ENCODE results near the gene THAP6. TPM values are rescaled to one million over a fixed set of nuclear protein-coding genes. Genes with fewer than 3 reads are reported as not detected.

The THAP6 gene
- total RNA-seq, 2 donors from 2014 or later, result 13.7 to 25.0 TPM

- Histone ChIP-seq H3K9me3 (ENCODE audit: control insufficient read depth, low read length) (peaks cover 13% of the 10 kb centered on the region), H3K27me3 (ENCODE audit: control insufficient read depth, insufficient read depth, low read length, poor library complexity, severe bottlenecking) (no peaks in the 10 kb centered on the region), H3K4me3 (ENCODE audit: low read length) (no peak overlapping the region), H3K36me3 (ENCODE audit: control insufficient read depth, insufficient read depth, low read length) (no peaks in the 10 kb centered on the region), H3K27ac (ENCODE audit: low read depth, low read length) (no peak overlapping the region), H3K9ac (ENCODE audit: extremely low read depth, low read length, poor library complexity, severe bottlenecking) (no peak overlapping the region), H3K4me1 (ENCODE audit: control insufficient read depth, insufficient read depth, low read length) (no peaks in the 10 kb centered on the region)
- 88 to 94% methylated on average over 7 to 11 of the region's 11 CpGs for WGBS, 2 experiments (ENCODE audit: insufficient coverage in 1 of 2, insufficient read length in 1 of 2)
- no peaks in the 10 kb centered on the region for H3K27me3 Mint-ChIP-seq (ENCODE audit: insufficient read depth)
- H3K9me3 Mint-ChIP-seq, result peaks cover 16% of the 10 kb centered on the region
- TF ChIP-seq, protein P1, sequence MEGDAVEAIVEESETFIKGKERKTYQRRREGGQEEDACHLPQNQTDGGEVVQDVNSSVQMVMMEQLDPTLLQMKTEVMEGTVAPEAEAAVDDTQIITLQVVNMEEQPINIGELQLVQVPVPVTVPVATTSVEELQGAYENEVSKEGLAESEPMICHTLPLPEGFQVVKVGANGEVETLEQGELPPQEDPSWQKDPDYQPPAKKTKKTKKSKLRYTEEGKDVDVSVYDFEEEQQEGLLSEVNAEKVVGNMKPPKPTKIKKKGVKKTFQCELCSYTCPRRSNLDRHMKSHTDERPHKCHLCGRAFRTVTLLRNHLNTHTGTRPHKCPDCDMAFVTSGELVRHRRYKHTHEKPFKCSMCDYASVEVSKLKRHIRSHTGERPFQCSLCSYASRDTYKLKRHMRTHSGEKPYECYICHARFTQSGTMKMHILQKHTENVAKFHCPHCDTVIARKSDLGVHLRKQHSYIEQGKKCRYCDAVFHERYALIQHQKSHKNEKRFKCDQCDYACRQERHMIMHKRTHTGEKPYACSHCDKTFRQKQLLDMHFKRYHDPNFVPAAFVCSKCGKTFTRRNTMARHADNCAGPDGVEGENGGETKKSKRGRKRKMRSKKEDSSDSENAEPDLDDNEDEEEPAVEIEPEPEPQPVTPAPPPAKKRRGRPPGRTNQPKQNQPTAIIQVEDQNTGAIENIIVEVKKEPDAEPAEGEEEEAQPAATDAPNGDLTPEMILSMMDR (conservative IDR thresholded peaks at IDR 0.05), result no peak
- H3K27ac Mint-ChIP-seq, result no peak overlapping the region
- H3K4me3 Mint-ChIP-seq, result no peak overlapping the region
- DNase-seq, result no peak
- H3K4me1 Mint-ChIP-seq, result peaks cover 4% of the 10 kb centered on the region
- H3K36me3 Mint-ChIP-seq (ENCODE audit: low read depth), result no peaks in the 10 kb centered on the region
These were observed 49.8 kb downstream of the THAP6 start for GRCh38 chr4:75564023-75564422.

DNA sequence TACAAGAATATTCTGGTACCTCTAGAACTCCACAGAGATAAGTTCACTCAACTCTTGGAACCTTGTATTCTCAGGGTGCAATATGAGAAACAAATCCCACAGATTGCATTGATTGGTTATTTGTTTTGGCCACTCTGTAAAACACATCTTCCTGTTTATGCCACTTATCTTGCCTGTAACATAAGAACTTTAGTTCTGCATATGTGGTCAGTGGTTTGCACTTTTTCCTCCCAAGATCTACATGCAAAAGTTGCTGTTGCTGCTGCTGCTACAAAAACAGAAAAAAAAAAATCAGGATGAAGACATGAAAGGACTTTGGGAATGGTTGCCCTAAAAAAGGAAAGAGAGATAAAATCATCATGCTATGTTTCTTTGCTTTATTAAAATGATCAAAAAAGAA is 51.2 kb downstream of the THAP6 start:
- Histone ChIP-seq H3K4me1 (ENCODE audit: control insufficient read depth, insufficient read depth, low read length) (no peaks in the 10 kb centered on the region), H3K27ac (ENCODE audit: low read depth, low read length) (no peak overlapping the region), H3K4me3 (ENCODE audit: low read length) (no peak overlapping the region), H3K9me3 (ENCODE audit: control insufficient read depth, low read length) (peaks cover 13% of the 10 kb centered on the region), H3K9ac (ENCODE audit: extremely low read depth, low read length, poor library complexity, severe bottlenecking) (no peak overlapping the region), H3K36me3 (ENCODE audit: control insufficient read depth, insufficient read depth, low read length) (no peaks in the 10 kb centered on the region), H3K27me3 (ENCODE audit: control insufficient read depth, insufficient read depth, low read length, poor library complexity, severe bottlenecking) (no peaks in the 10 kb centered on the region)
- Mint-ChIP-seq H3K27ac (no peak overlapping the region), H3K4me1 (peaks cover 4% of the 10 kb centered on the region), H3K36me3 (ENCODE audit: low read depth) (no peaks in the 10 kb centered on the region), H3K4me3 (no peak overlapping the region), H3K9me3 (peaks cover 17% of the 10 kb centered on the region), H3K27me3 (ENCODE audit: insufficient read depth) (peaks cover 2% of the 10 kb centered on the region)
- TF ChIP-seq, protein P1 (conservative IDR thresholded peaks at IDR 0.05), result no peak
- no peak for DNase-seq

DNA sequence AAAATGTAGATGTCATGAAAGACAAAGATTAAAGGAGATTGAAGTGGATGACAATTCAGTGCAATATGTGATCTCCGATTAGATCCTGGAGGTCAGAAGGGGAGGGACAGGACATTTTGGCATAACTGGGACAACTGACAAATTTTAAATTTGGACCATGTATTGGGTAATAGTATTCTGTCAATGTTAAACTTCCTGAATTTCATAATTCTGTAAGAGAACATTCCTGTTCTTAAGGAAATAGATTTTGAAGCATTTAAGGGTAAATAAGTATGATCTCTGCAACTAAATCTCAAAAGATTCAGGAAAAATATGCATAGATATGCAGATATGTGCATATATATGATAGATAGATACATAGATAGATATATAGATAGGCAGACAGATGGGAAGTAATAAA is 52.6 kb downstream of the THAP6 start:
- H3K27ac Mint-ChIP-seq, result no peak overlapping the region
- no peak overlapping the region for H3K4me3 ChIP-seq (ENCODE audit: low read length)
- peaks cover 11% of the 10 kb centered on the region for H3K27me3 Mint-ChIP-seq (ENCODE audit: insufficient read depth)
- peaks cover 2% of the 10 kb centered on the region for H3K4me1 Mint-ChIP-seq
- H3K4me3 Mint-ChIP-seq, result no peak overlapping the region
- H3K9ac ChIP-seq (ENCODE audit: extremely low read depth, low read length, poor library complexity, severe bottlenecking), result no peak overlapping the region
- peaks cover 17% of the 10 kb centered on the region for H3K9me3 Mint-ChIP-seq
- no peaks in the 10 kb centered on the region for H3K36me3 ChIP-seq (ENCODE audit: control insufficient read depth, insufficient read depth, low read length)
- no peaks in the 10 kb centered on the region for H3K27me3 ChIP-seq (ENCODE audit: control insufficient read depth, insufficient read depth, low read length, poor library complexity, severe bottlenecking)
- H3K4me1 ChIP-seq (ENCODE audit: control insufficient read depth, insufficient read depth, low read length), result no peaks in the 10 kb centered on the region
- H3K27ac ChIP-seq (ENCODE audit: low read depth, low read length), result no peak overlapping the region
- no peak for DNase-seq
- peaks cover 13% of the 10 kb centered on the region for H3K9me3 ChIP-seq (ENCODE audit: control insufficient read depth, low read length)
- TF ChIP-seq, protein P1 (conservative IDR thresholded peaks at IDR 0.05), result no peak
- 84 to 100% methylated on average over 1 of the region's 1 CpG for WGBS, 2 experiments (ENCODE audit: insufficient coverage in 1 of 2, insufficient read length in 1 of 2)
- no peaks in the 10 kb centered on the region for H3K36me3 Mint-ChIP-seq (ENCODE audit: low read depth)

Measured in endodermal cell (in vitro differentiated cells).